Measurements from ENCODE around the gene NSMF. TPM values are rescaled to one million over a fixed set of nuclear protein-coding genes. Genes with fewer than 3 reads are reported as not detected.

Gene NSMF
- polyA plus RNA-seq, 1 donor (not counting 4 experiments of a cell fraction or from before 2014, with no cell fraction given): 29.5 TPM

GRCh38 chr9:137429546-137429890 lies 29.6 kb downstream of the NSMF start:
- dilution Hi-C loops (cut with MboI; ENCODE audit: extremely low pct_ligation_motif_present, low sequenced_read_pairs): no loop called here

GRCh38 chr9:137428841-137429545 lies 30.1 kb downstream of the NSMF start:
- Histone ChIP-seq H3K36me3 (ENCODE audit: control insufficient read depth in 2 of 2, extremely low read depth in 1 of 2, insufficient read depth in 2 of 2, low read length in 2 of 2) (no peaks in the 10 kb centered on the region), H3K4me1 (ENCODE audit: control insufficient read depth, extremely low read depth, insufficient read depth, low read length) (peaks cover 18% of the 10 kb centered on the region), H3K79me2 (ENCODE audit: control insufficient read depth, insufficient read depth, low read length) (no peaks in the 10 kb centered on the region), H3K4me3 (ENCODE audit: control insufficient read depth in 2 of 3, extremely low read depth in 1 of 3, insufficient read depth in 2 of 3, low read depth in 1 of 3, low read length in 3 of 3) (no peak overlapping the region), H3K9me1 (ENCODE audit: control insufficient read depth, extremely low read depth, insufficient read depth, low read length) (no peaks in the 10 kb centered on the region), H3K9me3 (ENCODE audit: control insufficient read depth, low read depth, low read length) (no peaks in the 10 kb centered on the region), H2AFZ (ENCODE audit: control insufficient read depth, low read length) (no peak overlapping the region), H3K4me2 (ENCODE audit: control insufficient read depth, extremely low read depth, insufficient read depth, low read depth, low read length) (no peak overlapping the region), H3K27me3 (ENCODE audit: control insufficient read depth, extremely low read depth, insufficient read depth, low read length) (peaks cover 3% of the 10 kb centered on the region), H4K20me1 (ENCODE audit: control insufficient read depth, extremely low read depth, insufficient read depth, low read length) (no peaks in the 10 kb centered on the region), H3K9ac (ENCODE audit: control insufficient read depth, extremely low read depth, insufficient read depth, low read length) (no peak overlapping the region), H3K27ac (ENCODE audit: control insufficient read depth, insufficient read depth, low read length) (no peak overlapping the region)
- TF ChIP-seq EZH2 (IDR thresholded peaks at IDR 0.05; ENCODE audit: low read length): no peak
- TF ChIP-seq CTCF (optimal IDR thresholded peaks at IDR 0.05 in 1 of 3, IDR thresholded peaks at IDR 0.05 in 1 of 3, conservative IDR thresholded peaks at IDR 0.05 in 1 of 3; ENCODE audit: extremely low read depth in 1 of 3, insufficient read depth in 2 of 3, low read length in 3 of 3): no peak
- no peak for DNase-seq (ENCODE audit: low read depth, low spot score)
- dilution Hi-C loops (cut with MboI; ENCODE audit: extremely low pct_ligation_motif_present, low sequenced_read_pairs): no loop called here
- FAIRE-seq: no peak

More at GRCh38 chr9:137429546-137429890, 29.6 kb downstream of the NSMF start:
- Histone ChIP-seq H3K9me3 (ENCODE audit: control insufficient read depth, low read depth, low read length) (no peaks in the 10 kb centered on the region), H3K4me3 (ENCODE audit: control insufficient read depth in 2 of 3, extremely low read depth in 1 of 3, insufficient read depth in 2 of 3, low read depth in 1 of 3, low read length in 3 of 3) (no peak overlapping the region), H3K27me3 (ENCODE audit: control insufficient read depth, extremely low read depth, insufficient read depth, low read length) (peaks cover 3% of the 10 kb centered on the region), H3K79me2 (ENCODE audit: control insufficient read depth, insufficient read depth, low read length) (no peaks in the 10 kb centered on the region), H3K9ac (ENCODE audit: control insufficient read depth, extremely low read depth, insufficient read depth, low read length) (no peak overlapping the region), H3K9me1 (ENCODE audit: control insufficient read depth, extremely low read depth, insufficient read depth, low read length) (no peaks in the 10 kb centered on the region), H3K36me3 (ENCODE audit: control insufficient read depth in 2 of 2, extremely low read depth in 1 of 2, insufficient read depth in 2 of 2, low read length in 2 of 2) (no peaks in the 10 kb centered on the region), H2AFZ (ENCODE audit: control insufficient read depth, low read length) (no peak overlapping the region), H4K20me1 (ENCODE audit: control insufficient read depth, extremely low read depth, insufficient read depth, low read length) (no peaks in the 10 kb centered on the region), H3K4me1 (ENCODE audit: control insufficient read depth, extremely low read depth, insufficient read depth, low read length) (peaks cover 13% of the 10 kb centered on the region), H3K4me2 (ENCODE audit: control insufficient read depth, extremely low read depth, insufficient read depth, low read depth, low read length) (no peak overlapping the region), H3K27ac (ENCODE audit: control insufficient read depth, insufficient read depth, low read length) (no peak overlapping the region)
- FAIRE-seq: no peak
- TF ChIP-seq CTCF (optimal IDR thresholded peaks at IDR 0.05 in 1 of 3, IDR thresholded peaks at IDR 0.05 in 1 of 3, conservative IDR thresholded peaks at IDR 0.05 in 1 of 3; ENCODE audit: extremely low read depth in 1 of 3, insufficient read depth in 2 of 3, low read length in 3 of 3): no peak
- DNase-seq (ENCODE audit: low read depth, low spot score): no peak

All from keratinocyte (primary cell).